ENCODE data around the gene RNF7. TPM values are rescaled to one million over a fixed set of nuclear protein-coding genes. Genes with fewer than 3 reads are reported as not detected.

Gene RNF7
- total and polyA plus RNA-seq, 4 donors = 11.7 to 71.6 (median 28.9) TPM

- TF ChIP-seq, protein P1, sequence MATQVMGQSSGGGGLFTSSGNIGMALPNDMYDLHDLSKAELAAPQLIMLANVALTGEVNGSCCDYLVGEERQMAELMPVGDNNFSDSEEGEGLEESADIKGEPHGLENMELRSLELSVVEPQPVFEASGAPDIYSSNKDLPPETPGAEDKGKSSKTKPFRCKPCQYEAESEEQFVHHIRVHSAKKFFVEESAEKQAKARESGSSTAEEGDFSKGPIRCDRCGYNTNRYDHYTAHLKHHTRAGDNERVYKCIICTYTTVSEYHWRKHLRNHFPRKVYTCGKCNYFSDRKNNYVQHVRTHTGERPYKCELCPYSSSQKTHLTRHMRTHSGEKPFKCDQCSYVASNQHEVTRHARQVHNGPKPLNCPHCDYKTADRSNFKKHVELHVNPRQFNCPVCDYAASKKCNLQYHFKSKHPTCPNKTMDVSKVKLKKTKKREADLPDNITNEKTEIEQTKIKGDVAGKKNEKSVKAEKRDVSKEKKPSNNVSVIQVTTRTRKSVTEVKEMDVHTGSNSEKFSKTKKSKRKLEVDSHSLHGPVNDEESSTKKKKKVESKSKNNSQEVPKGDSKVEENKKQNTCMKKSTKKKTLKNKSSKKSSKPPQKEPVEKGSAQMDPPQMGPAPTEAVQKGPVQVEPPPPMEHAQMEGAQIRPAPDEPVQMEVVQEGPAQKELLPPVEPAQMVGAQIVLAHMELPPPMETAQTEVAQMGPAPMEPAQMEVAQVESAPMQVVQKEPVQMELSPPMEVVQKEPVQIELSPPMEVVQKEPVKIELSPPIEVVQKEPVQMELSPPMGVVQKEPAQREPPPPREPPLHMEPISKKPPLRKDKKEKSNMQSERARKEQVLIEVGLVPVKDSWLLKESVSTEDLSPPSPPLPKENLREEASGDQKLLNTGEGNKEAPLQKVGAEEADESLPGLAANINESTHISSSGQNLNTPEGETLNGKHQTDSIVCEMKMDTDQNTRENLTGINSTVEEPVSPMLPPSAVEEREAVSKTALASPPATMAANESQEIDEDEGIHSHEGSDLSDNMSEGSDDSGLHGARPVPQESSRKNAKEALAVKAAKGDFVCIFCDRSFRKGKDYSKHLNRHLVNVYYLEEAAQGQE (IDR thresholded peaks at IDR 0.05) = no peak
- no peak for TF ChIP-seq EGR1 (IDR thresholded peaks at IDR 0.05; ENCODE audit: low read depth in 2 of 2)
These were observed 448 bp upstream of the RNF7 start (continued) for GRCh38 chr3:141737678-141738021.

DNA sequence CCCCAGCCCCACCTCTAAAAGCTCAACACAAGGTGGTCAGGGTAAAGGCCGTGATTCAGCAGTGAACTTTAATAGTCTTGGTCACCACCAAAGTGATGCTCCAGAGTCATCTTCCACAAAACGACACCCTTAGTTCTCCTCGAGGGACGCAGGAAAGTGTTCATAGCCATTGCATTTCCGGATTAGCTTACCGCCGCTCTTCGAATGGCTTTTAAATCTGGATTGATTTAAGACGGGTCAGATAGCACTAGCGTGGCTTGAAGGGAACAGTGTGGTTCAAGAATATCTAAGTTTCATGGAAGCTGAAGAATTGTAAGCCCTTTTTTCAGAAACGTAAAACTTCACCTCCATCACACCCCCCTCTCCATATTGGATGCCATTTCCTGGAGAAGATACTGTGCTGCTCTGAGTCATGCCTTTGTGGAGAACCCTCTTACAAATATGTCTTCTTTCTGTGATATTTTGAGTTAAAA lies 829 bp downstream of the RNF7 start:
- peaks cover 3 to 26% (median 17%) of the 10 kb centered on the region in 4 donors for H3K4me1 ChIP-seq (ENCODE audit: control insufficient read depth in 4 of 4, insufficient read depth in 4 of 4, low read length in 3 of 4)
- WGBS = under 1% methylated on average over 11 of the region's 11 CpGs
- H3K36me3 ChIP-seq (ENCODE audit: control insufficient read depth in 4 of 4, insufficient read depth in 3 of 4, low read depth in 1 of 4, low read length in 3 of 4) = no peaks in the 10 kb centered on the region
- no peak for DNase-seq (ENCODE audit: low spot score)
- H3K9me3 ChIP-seq (ENCODE audit: control insufficient read depth in 4 of 4, low read length in 3 of 4) = no peaks in the 10 kb centered on the region
- peak overlapping the region; percentile 63 to 64 for H3K9ac ChIP-seq (ENCODE audit: low read depth in 1 of 2, low read length in 2 of 2)
- H3K4me3 ChIP-seq (ENCODE audit: low read depth in 1 of 3, low read length in 3 of 3) = peak overlapping the region; percentile 92 to 96 (median 94)
- peak overlapping the region; percentile 87 to 92 for H3K27ac ChIP-seq (ENCODE audit: low read depth in 1 of 2, low read length in 2 of 2)
- TF ChIP-seq TAF1 (conservative IDR thresholded peaks at IDR 0.05) (peak; percentile 9), JUND (IDR thresholded peaks at IDR 0.05) (peak in 1 of 2 donors; percentile 33), YY1 (IDR thresholded peaks at IDR 0.05) (peak; percentile 37), RXRA (IDR thresholded peaks at IDR 0.05) (no peak), HNF4A (conservative IDR thresholded peaks at IDR 0.05) (no peak)
- H3K27me3 ChIP-seq (ENCODE audit: control insufficient read depth in 4 of 4, insufficient read depth in 4 of 4, low read length in 3 of 4) = no peaks in the 10 kb centered on the region

DNA sequence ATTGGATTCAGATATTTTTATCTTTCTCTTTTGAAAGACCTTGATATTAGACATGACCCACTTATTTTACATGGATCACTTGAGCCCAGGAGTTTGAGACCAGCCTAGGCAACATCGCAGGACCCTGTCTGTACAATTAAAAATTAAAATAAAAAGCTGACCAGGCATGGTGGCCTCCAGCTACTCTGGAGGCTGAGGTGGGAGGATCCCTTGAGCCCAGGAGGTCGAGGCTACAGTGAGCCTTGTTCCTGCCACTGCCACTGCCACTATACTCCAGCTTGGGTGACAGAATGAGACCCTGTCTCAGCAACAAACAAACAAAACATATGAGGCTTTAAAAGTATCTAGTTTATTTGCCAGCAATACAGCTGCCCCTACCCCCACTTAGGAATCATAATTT lies 1.6 kb downstream of the RNF7 start:
- H3K9ac ChIP-seq (ENCODE audit: low read depth in 1 of 2, low read length in 2 of 2) = no peak overlapping the region
- H3K9me3 ChIP-seq (ENCODE audit: control insufficient read depth in 4 of 4, low read length in 3 of 4) = no peaks in the 10 kb centered on the region
- no peak for DNase-seq (ENCODE audit: low spot score)
- H3K27me3 ChIP-seq (ENCODE audit: control insufficient read depth in 4 of 4, insufficient read depth in 4 of 4, low read length in 3 of 4) = no peaks in the 10 kb centered on the region
- H3K36me3 ChIP-seq (ENCODE audit: control insufficient read depth in 4 of 4, insufficient read depth in 3 of 4, low read depth in 1 of 4, low read length in 3 of 4) = peaks cover 0 to 6% (median 2%) of the 10 kb centered on the region in 4 donors
- peaks cover 3 to 26% (median 17%) of the 10 kb centered on the region in 4 donors for H3K4me1 ChIP-seq (ENCODE audit: control insufficient read depth in 4 of 4, insufficient read depth in 4 of 4, low read length in 3 of 4)
- TF ChIP-seq, protein P1 (IDR thresholded peaks at IDR 0.05) = no peak
- 83% methylated on average over 2 of the region's 2 CpGs for WGBS
- no peak overlapping the region for H3K27ac ChIP-seq (ENCODE audit: low read depth in 1 of 2, low read length in 2 of 2)
- no peak overlapping the region for H3K4me3 ChIP-seq (ENCODE audit: low read depth in 1 of 3, low read length in 3 of 3)

DNA sequence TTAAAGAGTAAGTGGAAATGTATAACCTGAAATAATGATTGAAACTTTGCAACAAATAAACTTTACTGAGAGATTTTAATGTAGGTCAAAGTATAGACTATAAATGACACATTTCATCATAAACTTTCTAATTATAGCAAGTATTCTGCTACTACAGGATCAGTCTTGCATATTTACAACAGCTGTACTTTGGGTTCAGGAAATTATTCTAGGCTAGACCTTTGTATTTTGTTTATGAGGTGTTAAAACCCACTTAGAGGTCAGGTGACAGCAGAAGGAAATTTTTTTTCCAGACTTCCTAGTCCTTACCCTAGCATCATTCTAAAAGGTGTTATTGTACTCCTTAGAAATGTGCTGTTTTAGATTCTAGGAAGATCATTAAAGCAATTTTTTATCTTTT lies 2.3 kb downstream of the RNF7 start:
- no peak overlapping the region for H3K9ac ChIP-seq (ENCODE audit: low read depth in 1 of 2, low read length in 2 of 2)

More for the DNA sequence above, 2.3 kb downstream of the RNF7 start:
- Histone ChIP-seq H3K27me3 (ENCODE audit: control insufficient read depth in 4 of 4, insufficient read depth in 4 of 4, low read length in 3 of 4) (no peaks in the 10 kb centered on the region), H3K4me1 (ENCODE audit: control insufficient read depth in 4 of 4, insufficient read depth in 4 of 4, low read length in 3 of 4) (peaks cover 3 to 26% (median 17%) of the 10 kb centered on the region in 4 donors), H3K27ac (ENCODE audit: low read depth in 1 of 2, low read length in 2 of 2) (no peak overlapping the region), H3K36me3 (ENCODE audit: control insufficient read depth in 4 of 4, insufficient read depth in 3 of 4, low read depth in 1 of 4, low read length in 3 of 4) (peaks cover 4 to 9% (median 6%) of the 10 kb centered on the region in 4 donors), H3K4me3 (ENCODE audit: low read depth in 1 of 3, low read length in 3 of 3) (no peak overlapping the region), H3K9me3 (ENCODE audit: control insufficient read depth in 4 of 4, low read length in 3 of 4) (no peaks in the 10 kb centered on the region)
- no peak for DNase-seq (ENCODE audit: low spot score)
- no peak for TF ChIP-seq NR2F2 (IDR thresholded peaks at IDR 0.05)
- no peak for TF ChIP-seq FOXA2 (IDR thresholded peaks at IDR 0.05)
- TF ChIP-seq YY1 (IDR thresholded peaks at IDR 0.05) = no peak
- no peak for TF ChIP-seq FOXA1 (IDR thresholded peaks at IDR 0.05)
- no peak for TF ChIP-seq MAX (IDR thresholded peaks at IDR 0.05)
